Neural cell (in vitro differentiated cells): ENCODE results near the gene RGS6. TPM values are rescaled to one million over a fixed set of nuclear protein-coding genes. Genes with fewer than 3 reads are reported as not detected.

Experiments
- H2AFZ ChIP-seq: fragments of 200-600, 300-800 bp; sonication (generic), shearing (Covaris generic); 2 replicates; pipeline ENCODE4 v1.6.0; 2014; ENCODE audit warnings: low read depth, mild to moderate bottlenecking, antibody characterized with exemption, low read length, moderate library complexity
- H3F3A ChIP-seq: fragments of 200-600 bp; shearing (Covaris generic); 2 replicates; pipeline ENCODE4 v1.6.1; 2016; ENCODE audit warnings: mild to moderate bottlenecking, moderate library complexity, mixed read lengths, antibody characterized with exemption, low read length; ENCODE audit not compliant: insufficient read depth, poor library complexity, severe bottlenecking
- H3K27ac ChIP-seq: fragments of 200-600, 300-800 bp; sonication (generic), shearing (Covaris generic); 2 replicates; pipeline ENCODE4 v1.5.1; 2014; ENCODE audit warnings: mild to moderate bottlenecking, low read length, moderate library complexity
- H3K27me3 ChIP-seq: fragments of 300-800, 200-600 bp; sonication (generic), shearing (Covaris generic); 2 replicates; pipeline ENCODE4 v1.6.0; 2014; ENCODE audit warnings: mild to moderate bottlenecking, low read depth, low read length, moderate library complexity; ENCODE audit not compliant: insufficient read depth
- H3K36me3 ChIP-seq: fragments of 300-800, 200-600 bp; sonication (generic), shearing (Covaris generic); 2 replicates; pipeline ENCODE4 v1.5.1; 2014; ENCODE audit warnings: mild to moderate bottlenecking, antibody characterized with exemption, low read length, moderate library complexity; ENCODE audit not compliant: insufficient read depth
- H3K4me2 ChIP-seq: fragments of 300-800, 200-600 bp; sonication (generic), shearing (Covaris generic); 2 replicates; pipeline ENCODE4 v1.6.0; 2014; ENCODE audit warnings: mild to moderate bottlenecking, low read length
- H3K4me3 ChIP-seq: fragments of 300-800, 200-600 bp; sonication (generic), shearing (Covaris generic); 2 replicates; pipeline ENCODE4 v1.5.1; 2014; ENCODE audit warnings: mild to moderate bottlenecking, low read length, moderate library complexity
- H3K79me2 ChIP-seq: fragments of 200-600 bp; shearing (Covaris generic); replicated peaks from 2 replicates; pipeline ENCODE4 v1.6.0; 2014; ENCODE audit warnings: mild to moderate bottlenecking, low read length, moderate library complexity; ENCODE audit not compliant: insufficient read depth
- H3K9ac ChIP-seq: fragments of 300-800, 200-600 bp; sonication (generic), shearing (Covaris generic); 2 replicates; pipeline ENCODE4 v1.6.1; 2016; ENCODE audit warnings: mild to moderate bottlenecking, low read length, mixed read lengths
- H3K9me2 ChIP-seq: fragments of 200-600 bp; shearing (Covaris generic); 2 replicates; pipeline ENCODE4 v1.6.1; 2016; ENCODE audit warnings: mild to moderate bottlenecking, low read length, mixed read lengths; ENCODE audit not compliant: insufficient read depth
- H3K9me3 ChIP-seq: fragments of 200-600, 300-800 bp; sonication (generic), shearing (Covaris generic); 2 replicates; pipeline ENCODE4 v1.6.1; 2016; ENCODE audit warnings: mild to moderate bottlenecking, mixed run types, low read length, moderate library complexity, mixed read lengths
- H4K20me1 ChIP-seq: fragments of 200-600 bp; shearing (Covaris generic); 2 replicates; pipeline ENCODE4 v1.6.1; 2016; ENCODE audit warnings: mild to moderate bottlenecking, mixed run types; ENCODE audit not compliant: insufficient read depth
- EP300 ChIP-seq: fragments of 450-650 bp; conservative IDR thresholded peaks from 2 replicates; pipeline ENCODE4 v1.6.1; 2014; ENCODE audit warnings: antibody characterized with exemption, mild to moderate bottlenecking, moderate library complexity; ENCODE audit not compliant: poor library complexity, severe bottlenecking
- EZH2 ChIP-seq: fragments of 200-600, 300-800 bp; shearing (Covaris generic), sonication (generic); IDR thresholded peaks from 2 replicates; pipeline ENCODE4 v1.6.1; 2014; ENCODE audit warnings: antibody characterized with exemption, low read length, borderline replicate concordance, mild to moderate bottlenecking; ENCODE audit not compliant: insufficient read depth, poor library complexity, severe bottlenecking
- MXI1 ChIP-seq: fragments of 450-650 bp; conservative IDR thresholded peaks from 2 replicates; pipeline ENCODE4 v1.6.1; 2014; ENCODE audit warnings: antibody characterized with exemption, mild to moderate bottlenecking; ENCODE audit not compliant: poor library complexity, severe bottlenecking
- POLR2AphosphoS5 ChIP-seq: IDR thresholded peaks from 2 replicates; pipeline ENCODE4 v1.6.1; 2012
- RAD21 ChIP-seq: fragments of 450-650 bp; conservative IDR thresholded peaks from 2 replicates; pipeline ENCODE4 v1.6.1; 2014; ENCODE audit warnings: antibody characterized with exemption, mild to moderate bottlenecking, moderate library complexity
- SMC3 ChIP-seq: fragments of 450-650 bp; conservative IDR thresholded peaks from 2 replicates; pipeline ENCODE4 v1.6.1; 2014; ENCODE audit warnings: antibody characterized with exemption, mild to moderate bottlenecking, moderate library complexity; ENCODE audit not compliant: poor library complexity
- TAF1 ChIP-seq: IDR thresholded peaks from 2 replicates; pipeline ENCODE4 v1.6.1; 2012; ENCODE audit warnings: low read depth
- polyA plus RNA-seq: library from polyadenylated mRNA; depleted of rRNA; stranded (reverse); fragments of >200 nt; gene quantifications from 2 replicates; pipeline ENCODE4 v1.2.3, GENCODE V29; 2014
- TF ChIP-seq, protein P1 (sequence below): fragments of 450-650 bp; IDR thresholded peaks from 2 replicates; pipeline ENCODE4 v1.5.1; 2014; ENCODE audit warnings: antibody characterized with exemption, mild to moderate bottlenecking, moderate library complexity; ENCODE audit not compliant: poor library complexity, severe bottlenecking
- TF ChIP-seq, protein P2 (sequence below): IDR thresholded peaks from 2 replicates; pipeline ENCODE4 v1.6.1; 2012; ENCODE audit warnings: borderline replicate concordance

RGS6 gene
- polyA plus RNA-seq, 1 donor from 2014 or later: 7.3 TPM

DNA sequence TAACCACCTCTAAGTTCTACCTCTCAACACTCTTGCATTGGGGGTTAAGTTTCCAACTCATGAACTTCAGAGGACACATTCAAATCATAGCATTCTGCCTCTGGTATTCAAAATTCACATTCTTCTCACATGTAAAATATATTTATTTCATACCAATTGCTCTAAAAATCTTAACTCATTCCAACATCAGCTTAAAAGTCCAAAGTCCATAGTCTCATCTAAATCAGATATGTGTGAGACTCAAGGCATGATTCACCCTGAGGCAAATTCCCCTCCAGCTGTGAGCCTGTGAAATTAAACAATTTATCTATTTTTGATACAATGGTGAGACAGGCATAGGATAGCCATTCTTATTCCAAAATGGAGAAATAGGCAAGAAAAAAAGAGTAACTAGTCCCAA lies 214.0 kb downstream of the RGS6 start:
- H3F3A ChIP-seq: no peaks in the 10 kb centered on the region
- H3K9ac ChIP-seq: no peak overlapping the region
- H3K36me3 ChIP-seq: no peaks in the 10 kb centered on the region
- H3K9me3 ChIP-seq: no peaks in the 10 kb centered on the region
- H3K27ac ChIP-seq: no peak overlapping the region
- H3K4me3 ChIP-seq: no peak overlapping the region
- no peaks in the 10 kb centered on the region for H3K9me2 ChIP-seq
- H3K79me2 ChIP-seq: no peaks in the 10 kb centered on the region
- TF ChIP-seq, protein P1, sequence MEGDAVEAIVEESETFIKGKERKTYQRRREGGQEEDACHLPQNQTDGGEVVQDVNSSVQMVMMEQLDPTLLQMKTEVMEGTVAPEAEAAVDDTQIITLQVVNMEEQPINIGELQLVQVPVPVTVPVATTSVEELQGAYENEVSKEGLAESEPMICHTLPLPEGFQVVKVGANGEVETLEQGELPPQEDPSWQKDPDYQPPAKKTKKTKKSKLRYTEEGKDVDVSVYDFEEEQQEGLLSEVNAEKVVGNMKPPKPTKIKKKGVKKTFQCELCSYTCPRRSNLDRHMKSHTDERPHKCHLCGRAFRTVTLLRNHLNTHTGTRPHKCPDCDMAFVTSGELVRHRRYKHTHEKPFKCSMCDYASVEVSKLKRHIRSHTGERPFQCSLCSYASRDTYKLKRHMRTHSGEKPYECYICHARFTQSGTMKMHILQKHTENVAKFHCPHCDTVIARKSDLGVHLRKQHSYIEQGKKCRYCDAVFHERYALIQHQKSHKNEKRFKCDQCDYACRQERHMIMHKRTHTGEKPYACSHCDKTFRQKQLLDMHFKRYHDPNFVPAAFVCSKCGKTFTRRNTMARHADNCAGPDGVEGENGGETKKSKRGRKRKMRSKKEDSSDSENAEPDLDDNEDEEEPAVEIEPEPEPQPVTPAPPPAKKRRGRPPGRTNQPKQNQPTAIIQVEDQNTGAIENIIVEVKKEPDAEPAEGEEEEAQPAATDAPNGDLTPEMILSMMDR: no peak
- TF ChIP-seq, protein P2, sequence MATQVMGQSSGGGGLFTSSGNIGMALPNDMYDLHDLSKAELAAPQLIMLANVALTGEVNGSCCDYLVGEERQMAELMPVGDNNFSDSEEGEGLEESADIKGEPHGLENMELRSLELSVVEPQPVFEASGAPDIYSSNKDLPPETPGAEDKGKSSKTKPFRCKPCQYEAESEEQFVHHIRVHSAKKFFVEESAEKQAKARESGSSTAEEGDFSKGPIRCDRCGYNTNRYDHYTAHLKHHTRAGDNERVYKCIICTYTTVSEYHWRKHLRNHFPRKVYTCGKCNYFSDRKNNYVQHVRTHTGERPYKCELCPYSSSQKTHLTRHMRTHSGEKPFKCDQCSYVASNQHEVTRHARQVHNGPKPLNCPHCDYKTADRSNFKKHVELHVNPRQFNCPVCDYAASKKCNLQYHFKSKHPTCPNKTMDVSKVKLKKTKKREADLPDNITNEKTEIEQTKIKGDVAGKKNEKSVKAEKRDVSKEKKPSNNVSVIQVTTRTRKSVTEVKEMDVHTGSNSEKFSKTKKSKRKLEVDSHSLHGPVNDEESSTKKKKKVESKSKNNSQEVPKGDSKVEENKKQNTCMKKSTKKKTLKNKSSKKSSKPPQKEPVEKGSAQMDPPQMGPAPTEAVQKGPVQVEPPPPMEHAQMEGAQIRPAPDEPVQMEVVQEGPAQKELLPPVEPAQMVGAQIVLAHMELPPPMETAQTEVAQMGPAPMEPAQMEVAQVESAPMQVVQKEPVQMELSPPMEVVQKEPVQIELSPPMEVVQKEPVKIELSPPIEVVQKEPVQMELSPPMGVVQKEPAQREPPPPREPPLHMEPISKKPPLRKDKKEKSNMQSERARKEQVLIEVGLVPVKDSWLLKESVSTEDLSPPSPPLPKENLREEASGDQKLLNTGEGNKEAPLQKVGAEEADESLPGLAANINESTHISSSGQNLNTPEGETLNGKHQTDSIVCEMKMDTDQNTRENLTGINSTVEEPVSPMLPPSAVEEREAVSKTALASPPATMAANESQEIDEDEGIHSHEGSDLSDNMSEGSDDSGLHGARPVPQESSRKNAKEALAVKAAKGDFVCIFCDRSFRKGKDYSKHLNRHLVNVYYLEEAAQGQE: no peak
- no peak for TF ChIP-seq MXI1
- TF ChIP-seq EZH2: no peak
- no peak for TF ChIP-seq TAF1
- TF ChIP-seq RAD21: no peak
- no peak for TF ChIP-seq POLR2AphosphoS5
- no peak for TF ChIP-seq EP300
- no peak for TF ChIP-seq SMC3
- no peak overlapping the region for H3K4me2 ChIP-seq
- no peaks in the 10 kb centered on the region for H3K27me3 ChIP-seq
- no peak overlapping the region for H2AFZ ChIP-seq
- H4K20me1 ChIP-seq: no peaks in the 10 kb centered on the region

DNA sequence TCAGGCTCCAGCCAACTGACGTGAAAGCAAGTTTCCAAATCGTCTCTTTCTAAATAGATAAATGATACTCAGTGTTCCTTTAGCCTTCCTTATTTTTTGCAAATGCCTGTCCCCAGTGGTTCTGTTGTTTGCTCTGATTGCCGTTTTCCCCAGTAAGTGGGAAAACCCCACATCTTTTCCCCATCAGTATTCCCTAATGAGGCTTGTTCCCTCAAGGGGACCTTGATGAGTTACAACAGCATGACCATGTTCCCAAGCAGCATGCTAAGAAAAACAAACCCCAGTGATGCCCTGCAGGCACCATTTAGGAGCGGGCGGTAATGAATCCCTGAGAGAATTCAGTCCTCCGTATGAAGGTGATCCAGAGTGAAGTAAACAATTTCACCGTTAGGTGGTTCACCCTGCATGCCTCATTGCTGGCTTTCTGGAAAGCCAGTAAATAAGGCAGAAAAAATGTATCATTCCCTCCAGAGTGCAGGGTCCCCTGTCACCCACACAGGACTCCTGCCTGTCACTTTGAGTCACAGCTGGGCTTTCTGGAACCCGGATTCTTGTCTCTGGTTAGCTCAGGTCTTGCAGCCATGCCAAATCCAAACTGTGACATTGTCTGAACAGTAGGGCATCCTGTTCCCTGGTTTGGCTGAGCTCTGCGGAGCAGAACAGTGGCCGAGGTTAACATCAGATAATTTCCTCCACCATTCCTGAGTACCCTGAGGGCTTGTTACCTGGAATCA lies 222.6 kb downstream of the RGS6 start:
- no peak overlapping the region for H3K9ac ChIP-seq
- no peaks in the 10 kb centered on the region for H3K27me3 ChIP-seq
- H2AFZ ChIP-seq: no peak overlapping the region
- H4K20me1 ChIP-seq: no peaks in the 10 kb centered on the region
- H3K4me3 ChIP-seq: no peak overlapping the region
- no peaks in the 10 kb centered on the region for H3K9me2 ChIP-seq
- H3F3A ChIP-seq: no peaks in the 10 kb centered on the region
- TF ChIP-seq TAF1 (no peak), SMC3 (no peak), MXI1 (no peak)
- TF ChIP-seq, protein P2: no peak
- no peaks in the 10 kb centered on the region for H3K36me3 ChIP-seq
- no peak overlapping the region for H3K27ac ChIP-seq
- H3K4me2 ChIP-seq: no peak overlapping the region
- H3K79me2 ChIP-seq: no peaks in the 10 kb centered on the region
- H3K9me3 ChIP-seq: no peaks in the 10 kb centered on the region
